ENCODE data around the gene CHTOP. TPM values are rescaled to one million over a fixed set of nuclear protein-coding genes. Genes with fewer than 3 reads are reported as not detected.
"Not testable (repeated sequence)": the region's sequence is repeated elsewhere in the genome, so short reads cannot be mapped to it uniquely, and the experiment has no call there.

Gene CHTOP
- polyA plus RNA-seq, 5 donors = 106 to 125 (median 120) TPM

GRCh38 chr1:153630384-153630783 lies 3.5 kb upstream of the CHTOP start:
- no peak for DNase-seq

DNA sequence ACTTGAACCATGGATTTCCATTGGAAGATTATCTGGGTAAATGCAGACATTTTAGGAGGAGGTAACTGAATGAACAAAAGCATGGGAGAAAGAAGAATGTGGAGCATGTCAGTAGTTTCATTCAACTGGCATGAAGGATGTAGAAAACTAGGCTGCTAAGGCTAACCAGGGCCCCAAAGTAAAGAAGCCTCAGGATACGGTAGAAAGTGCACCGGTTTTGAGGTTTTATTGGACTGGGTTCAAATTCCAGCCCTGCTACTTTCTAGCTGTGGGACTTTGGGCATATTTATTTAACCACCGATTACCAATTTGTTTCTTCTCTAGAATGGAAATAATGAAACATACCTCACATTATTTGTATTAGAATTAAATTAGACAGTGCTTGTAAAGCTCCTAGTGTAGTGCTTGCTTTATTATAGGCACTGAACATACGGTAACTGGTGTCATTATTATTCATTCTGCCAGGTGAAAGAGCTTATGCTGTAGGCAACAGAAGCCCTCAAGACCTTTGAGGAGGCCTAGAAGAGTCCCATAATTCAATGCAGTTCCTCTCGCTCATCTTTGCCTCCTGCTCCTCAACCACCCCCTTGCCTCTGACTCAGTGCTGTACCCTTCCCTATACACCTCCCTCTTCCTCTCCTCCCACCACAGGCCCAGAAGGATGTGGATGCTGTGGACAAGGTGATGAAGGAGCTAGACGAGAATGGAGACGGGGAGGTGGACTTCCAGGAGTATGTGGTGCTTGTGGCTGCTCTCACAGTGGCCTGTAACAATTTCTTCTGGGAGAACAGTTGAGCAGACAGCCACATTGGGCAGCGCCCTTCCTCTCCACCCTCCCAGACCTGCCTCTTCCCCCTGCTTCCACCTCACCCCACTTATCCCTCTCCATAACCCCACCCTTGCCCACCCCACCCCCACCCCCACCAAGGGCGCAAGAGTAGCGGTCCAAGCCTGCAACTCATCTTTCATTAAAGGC lies 2.5 kb upstream of the CHTOP start:
- no peak for DNase-seq

GRCh38 chr1:153633161-153633753 lies 609 bp upstream of the CHTOP start:
- no peak for DNase-seq

DNA sequence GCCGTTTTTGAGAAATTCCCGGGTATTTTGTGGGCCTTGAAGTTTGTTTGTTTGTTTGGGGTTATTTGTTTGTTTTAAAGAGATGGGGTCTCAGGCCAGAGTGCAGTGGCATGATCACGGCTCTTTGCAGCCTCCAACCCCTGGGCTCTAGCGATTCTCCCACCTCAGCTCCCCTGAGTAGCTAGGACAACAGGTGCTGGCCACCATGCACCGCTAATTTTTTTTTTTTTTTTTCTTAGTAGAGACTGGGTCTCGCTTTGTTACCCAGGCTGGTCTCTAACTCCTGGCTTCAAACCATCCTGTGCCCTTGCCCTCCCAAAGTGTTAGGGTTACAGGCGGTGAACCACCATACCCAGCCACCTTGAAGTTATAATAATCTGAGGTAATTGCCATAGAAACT lies 2.0 kb downstream of the CHTOP start:
- no peak for DNase-seq

DNA sequence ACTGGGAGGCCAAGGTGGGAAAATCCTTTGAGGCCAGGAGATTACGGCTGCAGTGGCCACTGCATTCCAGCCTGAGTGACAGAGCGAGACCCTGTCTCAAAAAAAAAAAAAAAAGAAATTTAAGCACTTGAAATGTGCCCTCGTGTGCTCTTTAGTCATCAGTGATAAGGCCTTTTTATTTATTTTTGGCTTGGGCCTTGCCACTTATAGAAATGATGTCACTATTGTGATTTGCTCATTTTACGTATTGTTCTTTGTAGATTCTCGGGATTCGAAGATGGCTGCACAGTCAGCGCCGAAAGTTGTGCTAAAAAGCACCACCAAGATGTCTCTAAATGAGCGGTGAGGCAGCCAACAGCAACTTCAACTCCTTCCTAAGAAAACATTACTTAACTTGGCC lies 2.4 kb downstream of the CHTOP start:
- DNase-seq = no peak

GRCh38 chr1:153638261-153638660 lies 4.4 kb downstream of the CHTOP start:
- DNase-seq = no peak

GRCh38 chr1:153639280-153639679 lies 5.4 kb downstream of the CHTOP start:
- DNase-seq = no peak

DNA sequence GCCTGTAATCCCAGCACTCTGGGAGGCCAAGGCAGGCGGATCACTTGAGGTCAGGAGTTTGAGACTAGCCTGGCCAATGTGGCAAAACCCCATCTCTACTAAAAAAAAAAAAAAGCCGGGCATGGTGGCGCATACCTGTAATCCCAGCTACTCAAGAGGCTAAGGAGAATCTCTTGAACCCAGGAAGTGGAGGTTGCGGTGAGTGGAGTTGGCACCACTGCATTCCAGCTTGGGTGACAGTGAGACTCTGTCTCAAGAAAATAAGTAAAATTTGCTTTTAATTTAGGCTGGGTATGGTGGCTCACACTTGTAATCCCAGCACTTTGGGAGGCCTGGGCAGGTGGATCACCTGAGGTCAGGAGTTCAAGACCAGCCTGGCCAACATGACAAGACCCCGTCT lies 6.3 kb downstream of the CHTOP start:
- not testable (repeated sequence) for DNase-seq

DNA sequence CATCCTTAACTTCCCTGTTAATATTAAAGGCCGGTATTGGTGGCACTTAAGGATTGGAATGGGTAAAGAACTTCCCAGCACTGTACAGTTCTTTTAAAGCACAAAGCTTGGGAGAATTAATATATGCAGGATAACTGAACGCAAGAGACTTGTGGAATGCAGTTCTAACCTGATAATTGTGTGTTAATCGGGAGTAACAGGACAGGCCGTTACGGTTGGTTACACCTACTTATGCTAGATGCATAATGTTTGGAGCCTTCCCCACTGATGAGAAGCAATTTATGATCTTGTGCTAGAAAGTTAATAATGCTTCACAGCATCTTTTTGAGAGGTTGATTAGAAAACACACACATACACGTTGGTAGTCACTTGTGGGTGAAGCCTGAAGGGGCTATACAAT lies 7.0 kb downstream of the CHTOP start:
- DNase-seq = no peak

GRCh38 chr1:153642161-153642560 lies 8.3 kb downstream of the CHTOP start:
- no peak for DNase-seq

DNA sequence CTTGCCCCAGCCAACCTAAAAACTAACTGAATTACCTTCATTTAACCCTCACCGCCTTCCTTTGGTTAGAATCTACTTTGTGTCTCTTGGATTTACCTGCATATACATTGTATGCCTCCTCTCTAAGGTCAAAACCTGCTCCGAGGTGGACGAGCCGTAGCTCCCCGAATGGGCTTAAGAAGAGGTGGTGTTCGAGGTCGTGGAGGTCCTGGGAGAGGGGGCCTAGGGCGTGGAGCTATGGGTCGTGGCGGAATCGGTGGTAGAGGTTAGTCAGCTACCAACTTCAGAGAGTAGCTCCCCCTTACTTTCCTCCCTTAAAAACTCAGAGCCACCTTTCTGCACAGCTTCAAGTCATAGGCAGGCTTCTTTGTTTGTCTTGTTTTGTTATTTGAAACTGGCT lies 9.2 kb downstream of the CHTOP start:
- DNase-seq = no peak

DNA sequence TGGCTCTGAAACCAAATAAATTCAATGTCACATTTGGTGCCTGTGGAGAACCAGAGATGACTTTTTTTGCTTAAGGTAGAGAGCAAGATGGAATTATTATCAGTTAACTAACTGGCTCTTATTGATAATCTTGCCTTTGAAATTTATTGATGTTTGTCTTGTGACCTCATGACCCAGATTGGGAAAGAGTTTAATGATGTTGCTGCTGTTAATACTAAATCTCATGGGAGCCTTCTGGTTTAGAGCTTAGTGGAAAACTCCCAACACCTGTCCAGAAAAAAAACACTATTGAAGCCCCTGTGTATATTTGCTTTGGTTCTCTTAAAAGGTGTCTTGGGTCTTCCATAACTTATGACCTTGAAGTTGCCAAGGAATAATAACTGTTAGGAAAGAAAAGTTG lies 9.9 kb downstream of the CHTOP start:
- no peak for DNase-seq

- DNase-seq = no peak
Observed at GRCh38 chr1:153646672-153647345, 12.9 kb downstream of the CHTOP start.

DNA sequence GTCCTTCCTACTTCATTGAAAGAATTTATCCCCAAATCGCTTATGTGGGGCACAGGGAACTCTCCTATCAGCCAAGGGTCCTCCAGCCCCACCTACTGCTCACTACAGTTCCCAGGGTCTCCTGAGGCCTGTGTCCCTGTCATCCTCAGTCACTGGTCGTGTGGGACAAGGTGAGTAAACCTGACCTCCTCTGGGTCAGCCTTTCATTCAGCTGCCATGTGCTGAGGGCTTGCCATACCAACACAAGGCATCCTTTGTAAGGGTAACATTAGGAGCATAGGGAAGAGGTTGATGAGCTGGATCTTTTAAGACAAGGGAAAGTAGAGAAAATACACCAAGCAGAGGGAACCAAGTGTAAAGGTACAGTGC lies 13.5 kb downstream of the CHTOP start:
- DNase-seq = no peak

- DNase-seq = no peak
Observed at GRCh38 chr1:153648000-153648643, 14.3 kb downstream of the CHTOP start.

DNA sequence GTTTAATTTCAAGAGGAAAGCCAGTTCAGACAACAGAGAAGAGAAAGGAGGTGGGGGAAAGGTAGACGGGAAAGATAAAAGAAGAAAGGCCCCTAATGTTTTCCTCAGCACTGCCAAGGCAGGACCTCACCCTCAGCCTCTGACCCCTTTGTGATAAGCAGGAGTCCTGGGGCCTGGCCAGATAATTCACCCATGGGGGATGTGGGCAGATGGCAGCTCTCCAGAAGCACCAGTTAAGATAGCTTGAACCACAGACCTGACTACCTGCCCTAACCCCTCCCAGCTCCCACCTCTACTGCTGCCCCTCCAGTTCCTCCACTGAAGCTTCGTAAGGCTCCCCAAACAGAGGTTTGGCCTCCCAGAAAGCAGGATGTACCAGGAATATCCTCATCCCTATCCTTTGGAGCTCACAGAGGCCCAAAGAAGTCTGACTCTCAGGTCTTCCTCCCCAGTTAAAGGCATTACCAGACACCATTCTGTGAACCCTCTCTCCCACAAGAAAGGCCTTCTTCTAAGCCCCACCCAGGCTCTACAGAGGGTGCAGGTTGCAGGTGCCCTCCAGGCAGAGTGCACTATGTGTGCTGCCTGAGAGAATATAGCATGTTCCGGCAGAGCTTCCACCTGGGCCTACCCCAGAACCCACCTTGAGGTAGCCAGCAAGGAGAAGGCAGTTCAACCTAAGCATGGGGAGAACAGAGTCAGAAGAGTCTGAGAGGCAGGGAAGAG lies 15.4 kb downstream of the CHTOP start:
- no peak for DNase-seq

DNA sequence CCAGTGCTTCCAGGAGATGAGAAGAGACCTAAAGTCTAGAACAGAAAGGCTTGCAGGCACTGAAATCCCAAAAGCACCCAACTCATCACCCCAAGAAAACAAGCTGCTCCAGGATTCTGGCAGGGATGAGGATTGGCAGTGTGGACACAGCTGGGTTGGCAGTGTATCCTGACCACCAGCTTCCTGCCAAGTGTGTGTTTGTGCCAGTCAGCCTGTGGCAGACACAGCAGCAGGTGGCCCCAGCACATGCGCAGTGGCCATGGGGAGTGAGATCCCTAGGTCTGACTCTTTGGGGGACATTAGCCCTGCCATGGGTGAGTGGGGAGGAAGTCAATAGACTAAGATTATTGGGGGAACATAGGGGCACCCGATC lies 16.0 kb downstream of the CHTOP start:
- no peak for DNase-seq

- no peak for DNase-seq
Observed at GRCh38 chr1:153651771-153652170, 17.9 kb downstream of the CHTOP start.

GRCh38 chr1:153652805-153653500 lies 19.1 kb downstream of the CHTOP start:
- no peak for DNase-seq

GRCh38 chr1:153655333-153655732 lies 21.5 kb downstream of the CHTOP start:
- DNase-seq = no peak

Data from right lung (tissue), 5 donors.